GM12801 (cell line): ENCODE results near the gene KDM2B.

Experiments
- TF ChIP-seq, protein P1 (sequence below): IDR thresholded peaks from one replicate; pipeline ENCODE4 v1.5.1; 2011; ENCODE audit warnings: control low read depth; ENCODE audit not compliant: insufficient read length; ENCODE audit errors: extremely low read depth

KDM2B gene

DNA sequence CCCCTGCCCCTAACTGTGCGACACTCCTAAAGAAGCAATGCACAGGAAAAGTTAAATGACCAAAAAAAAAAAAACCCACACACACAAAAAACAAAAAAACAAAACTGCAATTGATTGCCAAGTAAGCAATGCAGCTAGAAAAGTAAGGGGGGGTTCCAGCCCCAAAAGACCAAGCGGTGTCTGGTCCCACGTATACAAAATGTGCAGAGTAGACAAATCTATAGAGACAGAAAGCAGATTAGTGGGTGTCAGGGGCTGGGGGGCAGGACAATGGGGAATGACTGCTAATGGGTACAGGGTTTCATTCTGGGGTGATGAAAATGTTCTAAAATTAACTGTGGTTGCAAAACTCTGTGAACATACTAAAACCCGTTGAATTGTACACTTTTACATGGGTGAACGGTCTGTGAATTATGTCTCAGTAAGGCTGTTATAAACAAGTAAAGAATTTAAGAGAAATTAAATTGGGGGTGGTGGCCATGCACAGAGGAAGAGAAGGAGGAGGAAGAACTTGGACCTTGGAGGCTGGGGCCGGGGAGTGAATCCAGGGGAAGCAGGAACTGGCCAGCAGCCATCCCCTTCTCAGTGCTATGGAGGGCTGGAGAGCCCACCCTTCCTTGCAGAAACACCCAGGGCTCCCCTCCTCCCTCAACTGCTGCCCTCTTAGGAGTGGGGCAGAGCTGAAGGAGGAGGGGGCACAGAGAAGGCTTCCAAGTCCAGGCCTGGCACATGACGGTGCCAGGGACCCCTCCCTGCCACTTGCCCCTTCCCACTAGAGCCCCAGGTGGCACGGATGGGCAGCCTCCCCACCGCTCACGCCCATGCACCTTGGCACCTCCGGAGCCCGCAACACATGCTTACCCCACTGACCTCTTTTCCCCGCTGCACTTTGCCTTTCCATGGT lies 45.4 kb downstream of the KDM2B start:
- TF ChIP-seq, protein P1, sequence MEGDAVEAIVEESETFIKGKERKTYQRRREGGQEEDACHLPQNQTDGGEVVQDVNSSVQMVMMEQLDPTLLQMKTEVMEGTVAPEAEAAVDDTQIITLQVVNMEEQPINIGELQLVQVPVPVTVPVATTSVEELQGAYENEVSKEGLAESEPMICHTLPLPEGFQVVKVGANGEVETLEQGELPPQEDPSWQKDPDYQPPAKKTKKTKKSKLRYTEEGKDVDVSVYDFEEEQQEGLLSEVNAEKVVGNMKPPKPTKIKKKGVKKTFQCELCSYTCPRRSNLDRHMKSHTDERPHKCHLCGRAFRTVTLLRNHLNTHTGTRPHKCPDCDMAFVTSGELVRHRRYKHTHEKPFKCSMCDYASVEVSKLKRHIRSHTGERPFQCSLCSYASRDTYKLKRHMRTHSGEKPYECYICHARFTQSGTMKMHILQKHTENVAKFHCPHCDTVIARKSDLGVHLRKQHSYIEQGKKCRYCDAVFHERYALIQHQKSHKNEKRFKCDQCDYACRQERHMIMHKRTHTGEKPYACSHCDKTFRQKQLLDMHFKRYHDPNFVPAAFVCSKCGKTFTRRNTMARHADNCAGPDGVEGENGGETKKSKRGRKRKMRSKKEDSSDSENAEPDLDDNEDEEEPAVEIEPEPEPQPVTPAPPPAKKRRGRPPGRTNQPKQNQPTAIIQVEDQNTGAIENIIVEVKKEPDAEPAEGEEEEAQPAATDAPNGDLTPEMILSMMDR = no peak

DNA sequence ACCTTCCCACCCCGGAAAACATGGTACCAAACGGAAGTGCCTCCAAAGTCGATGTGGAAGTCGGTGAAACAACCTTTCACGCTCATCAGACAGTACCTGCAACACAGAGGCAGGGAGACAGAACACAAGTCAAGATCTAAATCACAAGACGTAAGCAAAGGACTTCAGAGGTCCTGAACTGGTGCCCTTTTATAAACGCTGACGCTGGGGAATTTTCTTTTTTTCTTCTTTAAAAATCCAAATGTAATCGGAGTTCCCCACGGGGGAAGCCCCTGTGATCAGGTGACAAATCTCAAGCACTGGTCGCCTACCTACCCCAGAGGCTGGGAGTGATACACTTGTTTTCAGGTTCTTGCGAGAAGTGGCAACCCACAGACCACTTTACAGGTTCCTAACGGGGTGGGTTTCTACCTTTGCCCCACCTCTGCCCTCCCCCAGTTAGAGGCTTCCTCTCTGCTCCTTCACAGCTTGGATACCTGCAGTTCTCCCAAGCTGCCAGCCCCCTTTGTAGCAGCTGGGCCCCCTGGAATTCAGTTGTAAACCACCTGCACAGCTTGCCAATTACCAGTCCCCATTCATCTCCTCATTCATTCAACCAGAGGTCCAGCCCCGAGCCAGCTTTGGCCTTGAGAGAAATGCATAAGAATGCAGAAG lies 46.2 kb downstream of the KDM2B start:
- TF ChIP-seq, protein P1 = no peak

DNA sequence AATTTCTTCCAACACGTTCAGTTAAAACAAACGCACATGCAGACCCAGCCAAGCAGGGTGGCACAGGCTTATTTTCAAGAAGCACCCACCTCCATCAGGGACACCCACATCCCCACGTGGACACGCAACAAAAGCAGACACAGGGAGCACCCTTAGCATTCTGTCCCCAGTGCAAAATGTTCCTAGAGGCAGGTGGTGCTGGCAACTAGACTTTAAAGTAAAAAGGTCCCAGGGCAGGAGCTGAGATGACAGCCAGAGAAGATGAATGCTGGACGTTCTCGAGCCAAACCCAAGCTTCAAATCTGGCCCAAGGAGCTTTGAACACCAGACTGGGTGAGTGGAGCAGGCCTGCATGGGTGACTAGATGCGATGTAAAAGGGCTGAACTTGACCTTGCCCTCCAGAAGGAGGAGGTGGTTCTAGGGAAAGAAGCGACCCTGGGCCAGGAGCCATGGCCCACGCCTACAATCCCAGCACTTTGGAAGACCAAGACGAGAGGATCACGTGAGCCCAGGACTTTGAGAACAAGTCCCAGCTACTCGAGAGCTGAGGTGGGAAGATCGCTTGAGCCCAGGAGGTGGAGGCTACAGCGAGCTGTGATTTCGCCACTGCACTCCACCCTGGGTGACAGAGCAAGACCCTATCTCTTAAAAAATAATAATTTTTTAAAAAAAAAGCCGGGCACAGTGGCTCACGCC lies 47.3 kb downstream of the KDM2B start:
- TF ChIP-seq, protein P1 = no peak

DNA sequence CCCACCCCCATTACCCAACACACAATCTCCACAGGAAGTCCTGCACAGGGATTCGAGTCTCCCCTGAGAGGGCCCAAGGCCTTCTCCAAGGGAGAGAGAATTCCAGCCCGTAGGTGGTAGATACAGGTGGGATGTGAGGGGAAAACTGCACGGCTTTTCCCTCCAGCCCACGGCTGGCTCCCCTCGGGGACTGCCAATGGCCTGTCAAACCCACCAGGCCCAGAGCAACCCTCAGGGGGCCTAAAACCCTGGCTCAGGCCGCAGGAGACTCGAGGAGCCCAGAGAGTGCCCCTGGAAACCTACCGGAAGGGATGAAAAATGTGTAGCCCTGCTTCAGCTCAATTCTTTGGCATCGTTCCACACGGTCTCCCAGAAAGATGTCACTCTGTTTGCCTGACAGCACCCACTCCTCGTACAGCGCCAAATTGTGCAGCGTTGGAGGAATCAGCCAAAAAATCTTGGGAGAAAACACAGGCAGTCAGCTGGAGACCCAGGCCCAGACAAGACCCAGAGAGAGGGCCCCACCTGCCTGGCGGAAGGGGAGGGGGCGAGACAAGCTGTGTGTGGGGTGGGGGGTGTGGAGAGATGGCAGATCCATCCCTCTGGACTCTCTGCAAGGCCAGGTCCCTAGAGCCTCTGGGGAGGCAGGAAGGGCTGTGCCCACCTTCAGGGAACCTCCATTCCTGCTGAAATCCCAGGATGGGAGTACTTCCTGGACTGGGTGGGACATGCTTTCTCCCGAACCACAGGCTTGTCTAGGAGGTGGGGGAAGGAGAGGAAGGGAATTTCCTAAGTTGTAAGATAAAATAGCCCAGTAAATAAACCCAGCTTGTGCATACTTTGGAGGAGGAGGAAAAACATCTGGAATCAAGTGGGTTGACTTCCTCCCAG lies 48.1 kb downstream of the KDM2B start:
- TF ChIP-seq, protein P1 = no peak

DNA sequence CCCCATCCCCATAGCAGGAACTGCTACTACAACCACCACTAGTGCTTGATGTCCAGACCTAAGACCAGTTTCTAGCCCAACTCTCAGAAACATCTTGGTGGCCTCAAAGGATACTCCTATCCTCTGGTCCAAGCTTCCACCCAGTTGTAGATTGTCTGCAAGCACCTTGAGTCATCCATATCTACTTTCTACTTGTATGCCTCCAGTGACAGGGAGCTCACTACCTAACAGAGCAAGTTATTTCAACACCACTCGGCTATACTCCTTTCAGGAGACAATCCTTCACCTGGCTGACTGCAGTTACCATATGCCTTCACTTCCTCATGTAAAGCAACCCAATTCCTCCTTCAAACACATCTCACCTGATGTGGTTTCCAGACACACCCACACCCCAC lies 49.5 kb downstream of the KDM2B start:
- TF ChIP-seq, protein P1 = no peak

DNA sequence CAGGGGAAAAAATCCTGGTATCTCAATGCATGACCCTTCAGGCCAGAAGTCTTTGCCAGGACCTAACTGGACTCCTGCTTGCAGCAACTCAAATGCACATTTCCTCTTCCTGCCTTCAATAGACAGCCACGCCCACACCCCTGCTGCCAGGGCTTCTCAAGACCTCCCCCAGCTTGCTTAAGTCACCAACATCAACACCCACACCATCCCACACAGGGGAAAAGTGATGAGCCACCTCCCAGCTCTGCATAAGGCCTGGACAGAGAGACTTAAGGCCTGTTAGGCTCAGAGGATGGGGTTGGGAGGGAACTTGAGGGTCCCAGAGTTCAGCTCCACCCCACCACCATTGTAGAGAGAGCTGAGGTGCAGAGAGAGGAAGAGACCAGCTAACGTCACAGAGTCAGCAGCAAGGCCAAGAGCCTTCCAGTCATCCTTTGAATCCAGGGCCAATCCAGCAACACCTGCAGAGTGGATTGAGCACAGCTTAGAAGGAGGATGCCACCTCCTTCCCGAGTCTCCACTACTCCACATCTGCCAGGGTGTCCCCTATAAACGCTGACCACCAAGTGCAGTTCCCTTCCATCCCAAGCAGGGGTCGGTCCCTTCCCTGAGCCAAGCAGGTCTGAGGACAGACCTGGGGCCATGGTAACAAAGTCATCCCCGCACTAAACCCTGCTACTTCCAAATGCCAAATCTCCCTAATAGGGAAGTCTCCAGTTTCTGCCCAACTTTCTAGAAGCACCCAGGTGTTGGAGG lies 50.0 kb downstream of the KDM2B start:
- TF ChIP-seq, protein P1 = no peak
